ENCODE data around the gene ITGA1.
"Not testable (repeated sequence)": the region's sequence is repeated elsewhere in the genome, so short reads cannot be mapped to it uniquely, and the experiment has no call there.

ITGA1 gene

GRCh38 chr5:52906845-52907244, 119.1 kb downstream of the ITGA1 start:
- no peak for DNase-seq

- no peak for DNase-seq
Observed at GRCh38 chr5:52909192-52909591, 121.5 kb downstream of the ITGA1 start.

- no peak for DNase-seq
Observed at GRCh38 chr5:52910071-52910470, 122.4 kb downstream of the ITGA1 start.

GRCh38 chr5:52915176-52915875, 127.6 kb downstream of the ITGA1 start:
- peak; percentile 42 to 67 for DNase-seq

- no peak for DNase-seq
Observed at GRCh38 chr5:52920929-52921328, 133.2 kb downstream of the ITGA1 start.

GRCh38 chr5:52922384-52922783, 134.7 kb downstream of the ITGA1 start:
- DNase-seq: no peak

- DNase-seq: no peak
Observed at GRCh38 chr5:52924456-52924855, 136.7 kb downstream of the ITGA1 start.

GRCh38 chr5:52925001-52925400, 137.3 kb downstream of the ITGA1 start:
- no peak for DNase-seq

GRCh38 chr5:52928689-52929088, 141.0 kb downstream of the ITGA1 start:
- DNase-seq: no peak

GRCh38 chr5:52938226-52938625, 150.5 kb downstream of the ITGA1 start:
- no peak for DNase-seq

- no peak for DNase-seq
Observed at GRCh38 chr5:52943285-52943684, 155.6 kb downstream of the ITGA1 start.

GRCh38 chr5:52943808-52944207, 156.1 kb downstream of the ITGA1 start:
- no peak for DNase-seq

- DNase-seq: no peak
Observed at GRCh38 chr5:52945040-52945439, 157.3 kb downstream of the ITGA1 start.

GRCh38 chr5:52947208-52947607, 159.5 kb downstream of the ITGA1 start:
- DNase-seq: no peak

- no peak for DNase-seq
Observed at GRCh38 chr5:52947851-52948250, 160.1 kb downstream of the ITGA1 start.

- DNase-seq: peak in 1 of 2 experiments; percentile 68
Observed at GRCh38 chr5:52948418-52949076, 160.8 kb downstream of the ITGA1 start.

- DNase-seq: no peak
Observed at GRCh38 chr5:52950686-52951085, 163.0 kb downstream of the ITGA1 start.

GRCh38 chr5:52952483-52952882, 164.8 kb downstream of the ITGA1 start:
- DNase-seq: no peak

- DNase-seq: no peak
Observed at GRCh38 chr5:52956014-52956413, 168.3 kb downstream of the ITGA1 start.

- no peak for DNase-seq
Observed at GRCh38 chr5:52956915-52957747, 169.4 kb downstream of the ITGA1 start.

- peak; percentile 50 to 77 for DNase-seq
Observed at GRCh38 chr5:52961274-52961681, 173.6 kb downstream of the ITGA1 start.

GRCh38 chr5:52963636-52964035, 175.9 kb downstream of the ITGA1 start:
- DNase-seq: no peak

GRCh38 chr5:52964138-52964537, 176.4 kb downstream of the ITGA1 start:
- DNase-seq: no peak

- DNase-seq: not testable (repeated sequence)
Observed at GRCh38 chr5:52976157-52976556, 188.4 kb downstream of the ITGA1 start.

Data from NCI-H446 (cell line).